Adrenal gland (tissue), 12 donors: ENCODE data around the gene TMEM255B. TPM values are rescaled to one million over a fixed set of nuclear protein-coding genes. Genes with fewer than 3 reads are reported as not detected.

Source experiments
- DNase-seq, 7 donors: peaks; one replicate each; pipeline ENCODE4 v3.0.0-alpha.2; 2019 to 2020
- H3K27ac ChIP-seq, 5 donors: fragments of 200-600 bp; sonication (generic) in 4 of 5; 1 replicate in 3 of 5; 2 replicates in 2 of 5; pipeline versions ENCODE4 v1.5.1 to v1.8.0; 2016 to 2020; ENCODE audit warnings: mild to moderate bottlenecking in 1 of 5
- H3K27me3 ChIP-seq: fragments of 200-600 bp; 2 replicates; pipeline ENCODE4 v1.8.0; 2021
- H3K36me3 ChIP-seq, 2 donors: fragments of 200-600 bp; replicated peaks in 1 of 2; 1 replicate in 1 of 2; 2 replicates in 1 of 2; pipeline versions ENCODE4 v1.5.1 to v1.8.0; 2018 to 2022
- H3K4me1 ChIP-seq, 2 donors: fragments of 200-600 bp; replicated peaks in 1 of 2; 1 replicate in 1 of 2; 2 replicates in 1 of 2; pipeline versions ENCODE4 v1.5.1 to v1.8.0; 2018 to 2021
- H3K4me3 ChIP-seq, 4 donors: fragments of 200-600 bp; sonication (generic) in 3 of 4; one replicate each; pipeline ENCODE4 v1.5.1; 2016 to 2018
- H3K9me3 ChIP-seq, 3 donors: fragments of 200-600 bp; sonication (generic) in 1 of 3; replicated peaks in 1 of 3; 1 replicate in 2 of 3; 2 replicates in 1 of 3; pipeline versions ENCODE4 v1.5.1 to v1.8.0; 2016 to 2021
- POLR2A ChIP-seq, 2 donors: fragments of 450-650 bp; IDR thresholded peaks; one replicate each; pipeline ENCODE4 v1.6.1; 2017; ENCODE audit warnings: antibody characterized with exemption in 2 of 2, mild to moderate bottlenecking in 2 of 2, moderate library complexity in 1 of 2
- WGBS, 4 donors: extraction: QIAGEN DNeasy Blood & Tissue Kit in 2 of 4; methylation state at CpG; one replicate each; pipeline versions ENCODE4 v1.1.5 to v1.1.7; 2013 to 2017; 5-methylcytosine and 5-hydroxymethylcytosine counted together
- intact Hi-C, 2 donors: fragments of 100-400 bp; cut with DNase I; formaldehyde crosslinking; loops; one replicate each; pipeline versions ENCODE4 v1.14.1 to v1.15.0; 2022 to 2023
- polyA plus RNA-seq, 3 donors: library from polyadenylated mRNA; stranded (reverse); fragments of 200-250 nt in 2 of 3; fragments of 350-450 nt in 1 of 3; fragmentation: Illumina TruSeq in 1 of 3; extraction: RNeasy Lipid Tissue Mini Kit (QIAGEN cat#74804) in 1 of 3; gene quantifications; one replicate each; pipeline ENCODE4 v1.2.3, GENCODE V29; 2013 to 2014
- total RNA-seq, 9 donors: library from RNA; depleted of rRNA in 4 of 9; stranded (reverse); fragments of >200 nt in 4 of 9; fragments of 120-200 nt in 1 of 9; fragmentation: NEBNext Ultra II Directional in 1 of 9; extraction: Animal tissue kit (Norgen Biotek cat#: 25700) in 1 of 9; gene quantifications; one replicate each; pipeline versions ENCODE4 v1.1.0 to v1.2.4, GENCODE V29; 2013 to 2023
- TF ChIP-seq, protein P1 (sequence below), 6 experiments: fragments of 450-650 bp in 4 of 6; fragments of 200-600 bp in 2 of 6; sonication (generic) in 1 of 6; IDR thresholded peaks; 1 replicate in 5 of 6; 2 replicates in 1 of 6; pipeline versions ENCODE4 v1.5.1 to v1.8.0; 2016 to 2021; ENCODE audit warnings: antibody characterized with exemption in 6 of 6, mild to moderate bottlenecking in 2 of 6, moderate library complexity in 1 of 6
- donor health status: healthy with polysubstance abuse.
- donor health status: Bipolar disorder and iron deficiency.
- donor health status: DM: yes; HTN: yes; CAD: no.
- donor health status: DM: no; HTN: no; CAD: no.
- donor health status: DM: no; HTN: no; CAD: no.
- donor health status: DM: yes; HTN: yes; CAD: no.

TMEM255B gene
- total and polyA plus RNA-seq, 12 donors: 1.3 to 60.1 (median 17.2) TPM

DNA sequence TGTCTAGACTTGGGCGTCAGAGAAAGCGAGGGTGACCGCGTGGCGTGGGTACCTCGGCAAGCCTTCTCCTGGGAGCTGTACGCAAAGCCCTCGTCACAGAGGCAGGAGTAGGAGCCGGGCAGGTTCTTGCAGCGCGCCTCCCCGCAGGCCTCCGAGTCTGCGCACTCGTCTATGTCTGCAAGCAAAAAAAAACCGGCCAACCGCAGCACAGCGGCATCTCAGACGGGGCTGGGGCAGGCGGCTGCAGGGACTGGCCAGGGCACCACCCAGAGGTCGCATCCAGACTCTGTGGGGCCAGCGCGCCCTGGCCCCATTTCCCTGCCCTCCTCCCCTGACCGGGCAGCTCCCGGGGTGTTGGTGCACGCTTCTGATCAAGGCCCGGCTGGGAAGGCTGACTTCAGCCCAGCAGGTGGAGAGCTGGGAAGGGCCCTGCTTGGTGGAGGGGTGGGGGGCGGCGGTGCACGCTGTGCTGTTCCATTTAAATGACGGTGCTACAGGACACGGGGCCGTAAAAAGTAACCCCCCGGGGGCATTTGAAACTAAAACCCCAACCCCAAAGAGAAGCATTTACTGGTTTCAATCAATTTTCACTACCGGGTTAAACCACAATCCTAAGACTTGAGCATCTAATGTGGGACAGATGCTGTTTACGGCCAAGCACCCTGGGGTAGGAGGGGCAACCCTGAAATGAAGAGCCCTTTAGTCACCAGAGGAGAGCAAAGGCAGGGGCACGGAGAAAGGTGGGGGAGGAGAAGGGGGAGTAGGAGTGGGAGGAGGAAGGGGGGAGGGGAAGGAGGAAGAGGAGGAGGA lies 76.6 kb downstream of the TMEM255B start:
- peak in 1 of 7 donors; percentile 56 for DNase-seq
- no peaks in the 10 kb centered on the region for H3K27me3 ChIP-seq
- no peak overlapping the region for H3K4me3 ChIP-seq
- intact Hi-C loops: no loop called here
- WGBS, 4 donors: 85 to 90% (median 87%) methylated on average over 24 to 37 of the region's 37 CpGs
- peaks cover 0 to 3% of the 10 kb centered on the region in 2 donors for H3K36me3 ChIP-seq
- peak overlapping the region in 1 of 5 donors; percentile 45 for H3K27ac ChIP-seq
- H3K9me3 ChIP-seq: no peaks in the 10 kb centered on the region
- peaks cover 22% of the 10 kb centered on the region in 2 donors for H3K4me1 ChIP-seq
- TF ChIP-seq, protein P1, sequence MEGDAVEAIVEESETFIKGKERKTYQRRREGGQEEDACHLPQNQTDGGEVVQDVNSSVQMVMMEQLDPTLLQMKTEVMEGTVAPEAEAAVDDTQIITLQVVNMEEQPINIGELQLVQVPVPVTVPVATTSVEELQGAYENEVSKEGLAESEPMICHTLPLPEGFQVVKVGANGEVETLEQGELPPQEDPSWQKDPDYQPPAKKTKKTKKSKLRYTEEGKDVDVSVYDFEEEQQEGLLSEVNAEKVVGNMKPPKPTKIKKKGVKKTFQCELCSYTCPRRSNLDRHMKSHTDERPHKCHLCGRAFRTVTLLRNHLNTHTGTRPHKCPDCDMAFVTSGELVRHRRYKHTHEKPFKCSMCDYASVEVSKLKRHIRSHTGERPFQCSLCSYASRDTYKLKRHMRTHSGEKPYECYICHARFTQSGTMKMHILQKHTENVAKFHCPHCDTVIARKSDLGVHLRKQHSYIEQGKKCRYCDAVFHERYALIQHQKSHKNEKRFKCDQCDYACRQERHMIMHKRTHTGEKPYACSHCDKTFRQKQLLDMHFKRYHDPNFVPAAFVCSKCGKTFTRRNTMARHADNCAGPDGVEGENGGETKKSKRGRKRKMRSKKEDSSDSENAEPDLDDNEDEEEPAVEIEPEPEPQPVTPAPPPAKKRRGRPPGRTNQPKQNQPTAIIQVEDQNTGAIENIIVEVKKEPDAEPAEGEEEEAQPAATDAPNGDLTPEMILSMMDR (IDR thresholded peaks at IDR 0.05): no peak
- TF ChIP-seq POLR2A (IDR thresholded peaks at IDR 0.05): no peak

DNA sequence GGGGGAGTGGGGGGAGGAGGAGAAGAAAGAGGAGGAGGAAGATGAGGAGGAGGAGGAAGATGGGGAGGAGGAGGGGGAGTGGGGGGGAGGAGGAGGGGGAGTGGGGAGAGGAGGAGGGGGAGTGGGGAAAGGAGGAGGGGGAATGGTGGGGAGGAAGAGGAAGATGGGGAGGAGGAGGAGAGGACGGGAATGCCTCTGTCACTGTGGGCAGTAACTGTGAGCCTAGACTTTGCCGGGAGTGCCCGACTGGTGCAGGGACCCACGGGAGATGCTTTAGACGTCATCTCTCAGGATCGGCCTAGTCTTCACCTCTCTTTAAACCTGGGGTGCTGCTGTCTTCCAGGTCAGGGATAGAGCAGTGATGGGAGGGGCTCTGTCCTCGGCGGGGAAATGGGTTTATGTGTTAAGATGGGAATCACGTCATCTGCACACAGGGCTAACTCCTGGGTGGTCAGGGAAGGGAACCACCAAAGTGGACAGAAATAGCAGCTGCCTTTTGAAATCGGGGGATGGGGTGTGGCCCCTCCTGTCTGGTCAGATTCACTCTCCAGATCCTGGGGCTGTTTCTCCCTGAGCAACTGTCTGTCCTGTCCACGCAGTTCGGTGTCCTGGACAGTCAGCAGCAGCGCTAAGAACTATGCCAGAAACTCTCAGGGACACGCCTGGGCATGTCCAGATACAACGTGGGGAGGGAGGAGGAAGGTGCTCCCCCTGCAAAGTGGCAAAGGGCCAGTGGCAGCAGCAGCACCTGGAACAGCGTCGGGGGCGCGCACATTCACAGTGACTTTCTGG lies 77.9 kb downstream of the TMEM255B start:
- 20 to 30% (median 24%) methylated on average over 19 of the region's 19 CpGs for WGBS, 4 donors
- DNase-seq: peak; percentile 74 to 89 (median 78)
- intact Hi-C loops: no loop called here

DNA sequence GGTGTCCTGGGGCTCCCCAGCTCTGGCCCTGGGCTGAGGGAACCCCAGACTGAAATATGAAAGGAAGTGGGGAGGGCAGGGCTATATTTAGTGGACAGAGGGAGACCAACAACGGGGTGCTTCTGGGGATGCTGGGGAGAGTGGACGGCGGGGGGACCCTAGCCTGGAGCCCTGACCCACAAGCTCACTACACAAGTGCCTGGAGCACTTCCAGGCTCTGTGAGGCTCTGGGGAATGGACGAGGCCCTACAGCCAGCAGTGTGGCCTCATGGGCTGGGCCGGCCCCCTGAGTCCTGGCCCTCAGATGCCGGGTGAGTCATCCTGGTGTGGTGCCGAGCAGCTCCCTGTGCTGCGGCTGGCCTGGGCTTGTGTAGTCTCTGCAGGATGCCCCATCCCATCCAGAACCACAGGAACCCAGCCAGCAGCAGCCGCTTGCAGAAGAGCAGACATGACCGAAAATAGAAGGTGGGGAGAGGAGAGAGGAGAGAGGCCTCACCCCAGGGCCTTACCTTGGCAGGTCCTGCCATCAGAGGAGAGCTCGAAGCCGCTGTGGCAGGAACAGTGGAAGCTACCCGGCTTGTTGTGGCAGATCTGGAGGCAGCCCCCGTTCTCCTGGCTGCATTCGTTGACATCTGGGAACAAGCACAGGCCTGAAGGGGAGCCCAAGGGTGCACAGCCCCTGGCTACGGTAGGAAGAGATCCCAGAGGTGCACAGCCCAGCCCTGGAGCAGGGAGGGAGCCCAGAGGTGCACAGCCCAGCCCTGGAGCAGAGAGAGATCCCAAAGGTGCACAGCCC lies 78.7 kb downstream of the TMEM255B start:
- Histone ChIP-seq H3K4me1 (peaks cover 22% of the 10 kb centered on the region in 2 donors), H3K27ac (peak overlapping the region; percentile 56 to 94 (median 91)), H3K9me3 (no peaks in the 10 kb centered on the region), H3K36me3 (peaks cover 0 to 3% of the 10 kb centered on the region in 2 donors), H3K4me3 (peak overlapping the region in 1 of 4 donors; percentile 26), H3K27me3 (no peaks in the 10 kb centered on the region)
- 14 to 20% (median 19%) methylated on average over 7 to 16 of the region's 16 CpGs for WGBS, 4 donors
- intact Hi-C loops: no loop called here
- TF ChIP-seq, protein P1 (IDR thresholded peaks at IDR 0.05): no peak
- TF ChIP-seq POLR2A (IDR thresholded peaks at IDR 0.05): peak in 1 of 2 donors; percentile 70
- DNase-seq: peak; percentile 91 to 98 (median 97)

More for the DNA sequence above, 77.9 kb downstream of the TMEM255B start:
- H3K27ac ChIP-seq: peak overlapping the region; percentile 56 to 94 (median 91)
- peaks cover 22% of the 10 kb centered on the region in 2 donors for H3K4me1 ChIP-seq
- H3K27me3 ChIP-seq: no peaks in the 10 kb centered on the region
- peak in 1 of 2 donors; percentile 26 for TF ChIP-seq POLR2A (IDR thresholded peaks at IDR 0.05)
- TF ChIP-seq, protein P1 (IDR thresholded peaks at IDR 0.05): no peak
- peaks cover 0 to 3% of the 10 kb centered on the region in 2 donors for H3K36me3 ChIP-seq
- H3K4me3 ChIP-seq: no peak overlapping the region
- no peaks in the 10 kb centered on the region for H3K9me3 ChIP-seq
